Kidney glomerular epithelial cell (primary cell): ENCODE results near the gene MYL1.

Experiments
- DNase-seq: peaks from one replicate; lab custom pipeline; 2025; lab: John Stamatoyannopoulos, UW

Gene MYL1

DNA sequence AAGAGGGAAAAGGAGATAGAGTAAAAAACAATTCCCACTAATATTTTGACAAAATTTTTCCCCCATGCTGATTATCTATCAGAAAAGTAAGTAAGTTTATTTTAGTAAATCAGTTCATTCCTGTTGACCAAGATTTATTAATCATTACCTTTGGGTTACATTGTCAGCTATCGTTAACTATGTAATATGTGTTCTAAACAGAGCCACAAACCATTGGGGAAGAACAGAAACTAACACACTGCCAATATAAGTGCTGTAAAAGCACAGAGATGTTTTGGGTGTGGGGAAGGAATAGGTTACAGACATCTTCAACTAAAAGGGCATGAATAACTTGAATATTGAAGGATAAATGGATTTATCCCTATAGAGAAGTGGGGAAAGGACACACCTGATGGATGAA is 47.3 kb downstream of the MYL1 start:
- DNase-seq, result no peak

DNA sequence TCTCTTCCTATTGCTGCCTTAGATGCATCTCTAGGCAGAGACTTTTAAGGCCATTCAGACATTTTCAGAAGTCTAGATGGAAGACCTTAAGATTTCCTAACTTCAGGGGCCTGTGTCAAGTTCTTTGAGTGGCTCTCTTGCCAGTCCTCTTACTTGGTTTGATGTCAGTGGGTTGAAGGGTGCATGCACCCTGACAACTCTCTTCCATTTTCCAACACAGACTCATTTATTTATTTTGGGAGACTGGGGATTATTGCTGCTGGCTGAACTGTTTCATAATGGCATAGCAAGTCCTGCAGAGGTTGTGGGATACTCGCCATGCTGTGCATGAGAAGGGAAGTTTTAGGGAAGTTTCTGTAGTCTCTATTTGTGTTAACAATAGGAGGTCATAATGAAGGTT is 50.7 kb downstream of the MYL1 start:
- DNase-seq, result no peak

DNA sequence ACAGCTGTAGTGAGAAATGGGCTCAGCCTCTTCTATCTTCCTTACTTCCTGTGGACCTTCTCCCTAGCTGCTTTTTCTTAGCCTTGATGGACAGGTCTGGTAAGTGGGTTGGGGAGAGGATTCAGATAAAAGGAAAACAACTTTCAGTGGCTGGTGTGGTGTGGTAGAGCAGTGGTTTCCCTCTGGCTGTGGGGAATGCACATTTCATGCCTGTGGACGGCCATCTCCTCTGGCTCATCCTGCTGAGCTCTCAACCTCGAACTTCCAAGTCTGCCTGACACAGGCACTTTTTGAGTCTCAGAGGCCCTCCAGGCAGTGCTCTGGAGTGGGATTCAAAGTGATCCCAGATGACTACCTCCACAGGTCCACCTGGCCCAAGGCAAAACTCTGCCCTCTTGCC is 51.1 kb downstream of the MYL1 start:
- DNase-seq, result no peak

DNA sequence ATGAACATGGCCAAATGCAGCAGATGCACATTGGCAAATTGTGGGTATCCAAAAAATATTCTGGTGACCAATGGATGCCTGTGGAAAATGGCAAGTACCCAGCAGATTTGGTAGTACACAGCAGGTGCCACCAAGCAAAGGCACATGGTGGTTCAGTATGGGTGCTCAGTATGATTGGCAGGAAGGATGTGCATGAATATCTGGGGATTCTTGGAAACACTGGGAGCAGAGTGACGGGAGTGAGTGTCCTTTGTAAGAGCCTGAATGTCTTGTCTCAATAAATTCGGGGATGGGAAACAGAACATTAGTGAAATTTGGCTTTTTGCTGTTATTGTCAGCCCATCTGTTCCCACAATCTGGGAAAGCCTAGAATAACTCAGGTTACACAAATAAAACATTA is 52.9 kb downstream of the MYL1 start:
- DNase-seq, result no peak

DNA sequence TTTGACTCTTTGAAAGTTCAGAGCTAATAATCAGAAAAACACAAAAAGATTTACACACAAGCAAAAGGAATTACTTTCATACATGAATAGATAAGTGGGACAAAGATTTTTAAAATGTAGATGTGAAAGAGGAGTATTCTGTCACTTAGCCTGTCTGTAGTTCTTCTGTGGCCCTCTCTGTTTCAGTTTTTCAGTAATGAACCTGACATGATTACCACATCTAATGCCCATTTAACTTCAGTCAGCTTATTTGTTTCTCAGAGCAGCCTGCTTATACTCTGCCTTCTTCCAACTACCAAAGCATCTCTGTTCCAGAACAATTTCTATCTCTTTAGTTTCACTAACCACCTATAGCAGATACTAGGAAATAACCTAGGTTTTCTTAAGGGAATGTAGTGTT is 55.3 kb downstream of the MYL1 start:
- DNase-seq, result no peak

DNA sequence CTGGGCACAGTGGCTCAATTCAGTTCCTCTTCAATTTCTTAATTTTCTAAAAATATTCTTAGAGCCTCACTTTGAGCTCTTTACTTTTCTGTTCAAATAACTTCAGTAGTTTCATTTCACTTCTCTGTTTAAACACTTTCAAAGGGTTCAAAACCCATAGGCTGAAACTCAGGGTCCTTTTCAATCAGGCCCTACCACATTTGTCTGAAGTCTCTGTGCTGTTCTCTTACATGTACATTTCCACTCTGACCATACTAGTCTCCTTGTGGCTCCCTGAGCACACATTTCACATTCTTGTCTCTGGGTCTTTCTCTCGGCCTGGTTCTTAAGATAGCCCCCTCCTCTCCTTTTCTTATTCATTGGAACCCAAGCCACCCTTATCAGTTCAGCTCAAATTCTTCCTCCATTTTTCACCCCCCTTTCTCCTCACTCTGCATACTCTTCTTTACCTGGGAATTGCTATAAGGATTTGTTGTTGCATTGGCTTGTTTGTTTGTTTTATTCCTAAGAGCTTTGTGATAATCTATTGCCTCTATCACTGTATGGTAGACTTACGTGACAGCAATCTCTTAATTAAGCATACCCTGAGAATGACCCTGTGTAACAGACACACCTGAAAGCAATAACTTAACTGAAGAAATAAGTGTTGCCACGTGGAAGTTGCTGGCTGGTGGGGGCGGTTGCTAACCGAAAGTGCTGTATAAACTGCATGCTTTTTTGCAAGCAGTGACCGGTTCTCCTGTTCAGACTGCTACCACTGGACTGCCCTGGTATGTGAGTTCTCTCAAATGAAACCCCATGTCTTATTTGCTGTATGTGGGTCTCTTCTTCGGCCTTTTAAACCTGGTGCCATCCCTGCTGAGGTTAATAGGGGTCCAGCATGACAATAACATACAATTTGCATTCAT is 62.0 kb downstream of the MYL1 start:
- DNase-seq, result no peak

DNA sequence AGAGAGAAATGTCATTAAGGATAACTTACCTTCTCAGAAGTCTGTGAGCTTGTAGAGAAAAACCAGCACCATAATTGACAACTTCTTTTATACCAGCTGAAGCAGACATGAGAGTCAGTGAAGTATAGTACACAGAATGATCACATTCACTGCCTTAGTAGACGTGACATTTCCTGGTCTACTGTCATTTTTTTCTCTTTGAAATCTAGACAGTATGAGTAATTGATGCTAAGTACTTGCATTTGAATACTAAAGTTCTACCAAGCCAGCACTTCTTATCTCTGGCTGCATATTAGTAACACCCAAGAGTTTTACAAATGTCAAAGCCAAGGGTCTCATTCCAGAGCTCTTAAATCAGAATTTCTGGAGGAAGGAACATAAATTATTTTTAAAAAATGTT is 64.4 kb downstream of the MYL1 start:
- DNase-seq, result no peak
